Karpas-422 (cell line): Measurements from ENCODE around the gene TANC2. TPM values are rescaled to one million over a fixed set of nuclear protein-coding genes. Genes with fewer than 3 reads are reported as not detected.
A peak's percentile ranks its signal among the peaks of the same experiment; 100 is the strongest.
"Not testable (repeated sequence)": the region's sequence is repeated elsewhere in the genome, so short reads cannot be mapped to it uniquely, and the experiment has no call there.

Experiments used
- DNase-seq: peaks from one replicate; pipeline ENCODE4 v3.0.0-alpha.2; 2015
- H2AFZ ChIP-seq: fragments of 200-600 bp; sonication (generic); 2 replicates; pipeline ENCODE4 v1.6.1; 2014; ENCODE audit warnings: antibody characterized with exemption, low read length, mixed read lengths
- H3K27ac ChIP-seq: fragments of 200-600 bp; sonication (generic); 2 replicates; pipeline ENCODE4 v1.5.1; 2014; ENCODE audit warnings: mild to moderate bottlenecking, low read length, moderate library complexity
- H3K27me3 ChIP-seq: fragments of 200-600 bp; sonication (generic); 2 replicates; pipeline ENCODE4 v1.6.1; 2014; ENCODE audit warnings: low read length, mixed read lengths
- H3K36me3 ChIP-seq: fragments of 200-600 bp; sonication (generic); 2 replicates; pipeline ENCODE4 v1.6.1; 2014; ENCODE audit warnings: low read length, mixed read lengths; ENCODE audit not compliant: insufficient read depth
- H3K4me1 ChIP-seq: fragments of 200-600 bp; sonication (generic); 2 replicates; pipeline ENCODE4 v1.6.1; 2014; ENCODE audit warnings: mild to moderate bottlenecking, low read length, mixed read lengths
- H3K4me2 ChIP-seq: fragments of 200-600 bp; sonication (generic); 2 replicates; pipeline ENCODE4 v1.6.1; 2014; ENCODE audit warnings: low read length, low read depth, mild to moderate bottlenecking; ENCODE audit not compliant: poor library complexity, severe bottlenecking
- H3K4me3 ChIP-seq: fragments of 200-600 bp; sonication (generic); 2 replicates; pipeline ENCODE4 v1.5.1; 2014; ENCODE audit warnings: mild to moderate bottlenecking, antibody characterized with exemption, low read length, mixed read lengths
- H3K79me2 ChIP-seq: fragments of 200-600 bp; sonication (generic); 2 replicates; pipeline ENCODE4 v1.6.1; 2014; ENCODE audit warnings: mild to moderate bottlenecking, low read length, mixed read lengths
- H3K9ac ChIP-seq: fragments of 200-600 bp; sonication (generic); 2 replicates; pipeline ENCODE4 v1.6.0; 2014; ENCODE audit warnings: low read length
- H3K9me2 ChIP-seq: fragments of 200-600 bp; sonication (generic), shearing (Covaris generic); replicated peaks from 2 replicates; pipeline ENCODE4 v1.6.0; 2014; ENCODE audit warnings: mild to moderate bottlenecking, low read length, moderate library complexity; ENCODE audit not compliant: insufficient read depth
- H3K9me3 ChIP-seq: fragments of 300-700, 200-600 bp; sonication (generic); 2 replicates; pipeline ENCODE4 v1.6.1; 2014; ENCODE audit warnings: low read length, mixed read lengths
- H4K20me1 ChIP-seq: fragments of 200-600 bp; sonication (generic); 2 replicates; pipeline ENCODE4 v1.6.1; 2014; ENCODE audit warnings: mild to moderate bottlenecking, antibody characterized with exemption, low read length, low read depth; ENCODE audit not compliant: insufficient read depth
- total RNA-seq: library from RNA; depleted of rRNA; stranded (reverse); fragments of >200 nt; shearing (Covaris generic); gene quantifications from 2 replicates; pipeline ENCODE4 v1.2.3, GENCODE V29; 2014; ENCODE audit warnings: low replicate concordance

The TANC2 gene
- total RNA-seq, 1 experiment from 2014 or later: 4.9 TPM

DNA sequence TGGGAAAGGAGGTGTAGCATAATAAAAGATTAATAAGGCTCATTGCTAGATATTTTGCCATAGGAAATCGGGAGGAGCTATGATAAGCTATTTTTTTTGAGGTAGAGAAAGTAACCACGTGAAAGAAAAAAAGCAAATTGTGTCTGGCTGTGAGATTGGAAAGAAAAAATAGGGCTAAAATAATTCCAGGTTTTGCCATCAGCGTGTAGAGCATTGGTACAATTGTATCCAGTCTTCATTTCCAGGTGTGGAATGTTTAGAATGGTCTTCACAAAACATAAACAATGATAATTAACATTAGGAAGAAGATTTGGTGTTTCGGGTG, 1.1 kb downstream of the TANC2 start:
- Histone ChIP-seq H3K9me2 (no peaks in the 10 kb centered on the region), H3K9ac (peak overlapping the region; percentile 75), H3K4me3 (peak overlapping the region; percentile 79), H3K9me3 (no peaks in the 10 kb centered on the region), H3K4me2 (peak overlapping the region; percentile 82), H3K27me3 (no peaks in the 10 kb centered on the region), H4K20me1 (0 out of 2 replicates have a peak, but pooled peaks cover 5% of the 10 kb centered on the region), H3K27ac (no peak overlapping the region), H3K4me1 (peaks cover 27% of the 10 kb centered on the region), H3K36me3 (no peaks in the 10 kb centered on the region), H3K79me2 (no peaks in the 10 kb centered on the region), H2AFZ (no peak overlapping the region)
- DNase-seq: no peak

DNA sequence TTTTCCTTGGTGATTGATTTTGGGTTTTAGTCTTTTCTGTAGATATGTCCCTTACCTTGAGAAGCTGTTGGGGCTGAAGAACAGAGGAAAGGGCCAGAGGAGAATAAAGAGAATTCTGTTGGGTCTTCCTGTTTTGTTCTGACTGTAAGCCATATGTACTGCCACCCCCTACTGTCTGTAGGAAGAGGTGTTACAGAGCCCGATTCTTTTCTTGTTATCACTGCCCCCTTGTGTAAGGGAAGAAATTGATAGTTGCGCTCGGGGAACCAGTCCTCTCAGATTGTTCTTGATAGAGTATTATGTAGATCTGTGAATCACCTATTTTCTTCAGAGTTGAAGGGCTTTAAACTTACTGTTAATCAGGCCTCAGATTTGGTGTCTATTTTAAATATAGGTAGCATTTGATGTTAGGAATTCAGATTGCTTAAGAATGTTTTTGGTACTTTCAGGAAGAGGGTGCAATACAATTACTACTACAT, 2.4 kb downstream of the TANC2 start:
- Histone ChIP-seq H3K4me2 (peak overlapping the region; percentile 82), H3K4me1 (peaks cover 27% of the 10 kb centered on the region), H3K27me3 (no peaks in the 10 kb centered on the region), H3K9me3 (no peaks in the 10 kb centered on the region), H3K79me2 (no peaks in the 10 kb centered on the region), H3K9ac (no peak overlapping the region; the same call in 1 of the 2 replicates), H3K27ac (no peak overlapping the region), H3K36me3 (no peaks in the 10 kb centered on the region), H4K20me1 (0 out of 2 replicates have a peak, but pooled peaks cover 5% of the 10 kb centered on the region), H2AFZ (no peak overlapping the region), H3K4me3 (no peak overlapping the region), H3K9me2 (no peaks in the 10 kb centered on the region)
- peak; percentile 91 for DNase-seq

DNA sequence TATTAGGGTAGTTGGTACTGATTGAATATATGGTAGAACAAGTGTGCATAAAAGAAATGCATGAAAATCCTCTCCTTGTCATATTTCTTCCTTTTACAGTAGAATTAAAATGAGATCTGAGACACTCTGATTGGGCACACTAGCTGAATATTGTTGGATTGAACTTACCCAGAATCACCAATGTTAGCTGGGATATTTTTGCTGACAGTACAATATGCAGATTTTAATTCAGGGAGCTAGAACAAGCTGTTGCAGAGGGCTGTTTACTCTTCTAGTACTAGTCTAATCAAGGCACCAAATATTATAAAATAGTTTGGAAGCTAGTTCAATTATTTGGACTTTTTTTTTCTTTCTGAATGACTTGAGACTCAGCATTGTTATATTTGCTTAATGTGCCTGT, 4.6 kb downstream of the TANC2 start:
- H3K9ac ChIP-seq: no peak overlapping the region
- no peak overlapping the region for H3K4me3 ChIP-seq
- H3K36me3 ChIP-seq: no peaks in the 10 kb centered on the region
- peaks cover 5% of the 10 kb centered on the region; the same call in 1 of the 2 replicates for H4K20me1 ChIP-seq
- no peaks in the 10 kb centered on the region for H3K9me2 ChIP-seq
- H2AFZ ChIP-seq: no peak overlapping the region
- H3K27me3 ChIP-seq: no peaks in the 10 kb centered on the region
- H3K4me1 ChIP-seq: peaks cover 27% of the 10 kb centered on the region
- no peak overlapping the region for H3K4me2 ChIP-seq
- no peaks in the 10 kb centered on the region for H3K79me2 ChIP-seq
- H3K27ac ChIP-seq: no peak overlapping the region
- H3K9me3 ChIP-seq: no peaks in the 10 kb centered on the region
- DNase-seq: no peak

DNA sequence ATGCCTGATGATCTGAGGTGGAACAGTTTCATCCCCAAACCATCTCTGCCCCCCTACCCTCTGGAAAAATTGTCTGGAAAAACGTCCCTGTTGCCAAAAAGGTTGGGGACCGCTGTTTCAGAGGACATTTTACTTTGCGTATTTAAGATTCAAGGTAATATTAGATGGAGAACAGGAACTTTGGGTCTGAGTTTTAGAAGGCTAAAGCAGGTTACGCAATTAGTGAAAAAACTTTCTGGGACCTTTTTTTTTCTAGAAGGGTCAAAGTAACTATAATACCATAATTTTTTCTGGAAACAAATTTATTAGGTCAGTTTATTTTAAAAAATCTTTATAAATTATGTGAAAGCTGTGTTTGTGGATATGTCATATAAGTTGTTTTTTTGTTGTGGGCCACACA, 5.8 kb downstream of the TANC2 start:
- H3K4me3 ChIP-seq: no peak overlapping the region
- H3K4me1 ChIP-seq: peaks cover 21% of the 10 kb centered on the region
- H2AFZ ChIP-seq: no peak overlapping the region
- H3K27me3 ChIP-seq: no peaks in the 10 kb centered on the region
- H3K9me2 ChIP-seq: no peaks in the 10 kb centered on the region
- H3K4me2 ChIP-seq: no peak overlapping the region
- no peak for DNase-seq
- H3K27ac ChIP-seq: no peak overlapping the region
- H3K9me3 ChIP-seq: no peaks in the 10 kb centered on the region
- H4K20me1 ChIP-seq: peaks cover 5% of the 10 kb centered on the region; the same call in 1 of the 2 replicates
- no peak overlapping the region for H3K9ac ChIP-seq
- no peaks in the 10 kb centered on the region for H3K36me3 ChIP-seq
- no peaks in the 10 kb centered on the region for H3K79me2 ChIP-seq

DNA sequence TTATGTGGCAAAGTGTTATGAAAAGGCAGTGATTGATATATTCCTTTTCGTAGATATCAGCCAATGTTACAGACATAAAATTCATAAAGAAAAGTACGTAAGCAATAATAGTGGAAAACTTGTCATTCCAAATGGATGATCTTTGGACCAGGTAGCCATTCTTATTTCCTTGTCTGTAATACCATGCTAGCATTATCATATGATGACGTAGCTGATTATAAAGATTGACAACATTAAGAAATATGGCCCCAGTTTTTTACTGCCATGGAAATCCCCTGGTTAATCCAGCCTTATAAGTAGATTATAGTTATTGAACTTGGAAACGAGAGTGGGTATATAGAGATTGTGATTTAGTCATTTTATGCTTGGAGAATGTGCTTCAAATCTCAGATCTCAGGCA, 8.8 kb downstream of the TANC2 start:
- Histone ChIP-seq H3K9me3 (no peaks in the 10 kb centered on the region), H3K79me2 (no peaks in the 10 kb centered on the region)

DNA sequence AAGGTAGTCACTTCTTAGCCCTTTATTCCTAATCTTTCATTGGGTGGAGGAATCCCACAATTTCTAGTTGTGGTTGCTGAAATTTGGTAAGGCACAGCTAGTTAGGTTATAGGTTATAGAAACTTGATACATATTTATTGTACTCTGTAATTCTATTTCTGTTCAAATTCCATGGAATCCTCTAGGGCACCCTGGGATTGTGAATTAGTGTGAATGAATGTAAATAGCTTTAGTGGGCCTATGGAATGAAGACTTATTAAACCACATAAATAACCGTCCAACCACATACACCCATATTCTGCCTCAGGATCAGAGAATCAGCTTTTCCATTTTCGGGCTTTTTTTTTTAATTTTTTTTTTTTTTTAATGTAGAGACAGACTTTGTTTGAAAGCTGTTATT, 9.2 kb downstream of the TANC2 start:
- H3K4me3 ChIP-seq: no peak overlapping the region
- H3K4me1 ChIP-seq: no peaks in the 10 kb centered on the region
- DNase-seq: no peak
- no peaks in the 10 kb centered on the region for H3K79me2 ChIP-seq
- H3K9me2 ChIP-seq: no peaks in the 10 kb centered on the region
- no peaks in the 10 kb centered on the region; the same call in 1 of the 2 replicates for H4K20me1 ChIP-seq
- H3K36me3 ChIP-seq: no peaks in the 10 kb centered on the region
- no peak overlapping the region for H2AFZ ChIP-seq
- H3K27ac ChIP-seq: no peak overlapping the region
- no peaks in the 10 kb centered on the region for H3K9me3 ChIP-seq
- no peak overlapping the region for H3K4me2 ChIP-seq
- no peak overlapping the region for H3K9ac ChIP-seq
- H3K27me3 ChIP-seq: no peaks in the 10 kb centered on the region

More for the DNA sequence above, 8.8 kb downstream of the TANC2 start:
- Histone ChIP-seq H3K4me1 (no peaks in the 10 kb centered on the region), H3K27ac (no peak overlapping the region), H3K9ac (no peak overlapping the region), H2AFZ (no peak overlapping the region), H4K20me1 (no peaks in the 10 kb centered on the region; the same call in 1 of the 2 replicates), H3K4me3 (no peak overlapping the region), H3K4me2 (no peak overlapping the region), H3K27me3 (no peaks in the 10 kb centered on the region), H3K36me3 (no peaks in the 10 kb centered on the region), H3K9me2 (no peaks in the 10 kb centered on the region)
- DNase-seq: no peak

DNA sequence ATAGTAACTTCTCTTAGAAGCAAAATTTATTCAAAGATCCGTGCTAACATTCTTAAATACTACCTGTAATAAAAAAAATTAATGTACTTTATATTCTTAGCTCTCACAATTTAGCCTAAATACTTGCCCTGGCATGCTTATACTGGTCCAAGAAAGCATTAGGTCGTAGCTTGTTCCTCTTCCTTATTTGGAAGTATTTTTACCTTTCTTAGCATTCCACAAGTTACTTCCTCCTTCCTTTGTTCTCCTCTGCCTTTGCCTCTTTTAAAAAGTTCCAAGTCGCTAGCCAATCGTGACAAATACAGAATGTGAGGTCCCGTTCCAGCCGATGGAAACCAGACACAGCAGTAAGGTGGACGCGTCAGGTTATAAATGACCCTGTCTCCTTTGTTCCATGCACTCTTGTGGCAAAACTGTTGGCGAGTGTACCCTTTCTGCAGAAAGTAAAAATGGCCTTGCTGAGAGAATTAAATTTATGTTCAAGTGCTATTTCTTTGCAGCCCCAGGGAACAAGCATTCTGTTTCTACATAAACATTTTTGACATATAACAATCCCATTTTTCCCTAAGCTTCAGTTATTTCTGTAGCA, 10.7 kb downstream of the TANC2 start:
- not testable (repeated sequence) for H4K20me1 ChIP-seq, H3K36me3 ChIP-seq, H3K9me3 ChIP-seq, H3K9me2 ChIP-seq, H3K4me1 ChIP-seq, H2AFZ ChIP-seq, H3K4me3 ChIP-seq, H3K9ac ChIP-seq, H3K27me3 ChIP-seq, H3K79me2 ChIP-seq, H3K4me2 ChIP-seq, DNase-seq, H3K27ac ChIP-seq

DNA sequence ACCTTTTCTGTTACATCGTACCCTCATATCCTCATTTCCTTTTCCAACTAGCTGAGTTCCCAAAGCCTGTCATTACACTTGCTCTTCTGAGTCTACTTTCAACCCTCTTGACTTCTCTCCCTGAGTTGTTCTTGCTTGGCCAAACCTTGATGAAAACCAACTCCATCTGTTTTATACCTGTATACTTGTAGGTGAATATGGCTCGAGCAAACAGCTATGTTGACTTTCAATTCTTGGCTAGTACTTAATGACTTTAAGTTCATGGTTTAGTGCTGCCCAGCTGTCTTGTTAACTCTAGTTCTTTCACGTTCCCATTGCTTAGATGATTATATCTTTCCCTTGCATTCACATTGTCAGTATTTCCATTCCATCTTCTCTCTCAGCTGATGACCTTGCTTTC, 14.8 kb downstream of the TANC2 start:
- peaks cover 4% of the 10 kb centered on the region; the same call in 1 of the 2 replicates for H4K20me1 ChIP-seq
- H3K9ac ChIP-seq: no peak overlapping the region
- no peak overlapping the region for H3K27ac ChIP-seq
- no peak overlapping the region for H3K4me3 ChIP-seq
- no peak for DNase-seq
- no peak overlapping the region for H3K4me2 ChIP-seq
- peaks cover 18% of the 10 kb centered on the region for H3K9me3 ChIP-seq
- no peaks in the 10 kb centered on the region for H3K79me2 ChIP-seq
- peaks cover 7% of the 10 kb centered on the region; the same call in 1 of the 2 replicates for H3K27me3 ChIP-seq
- H2AFZ ChIP-seq: no peak overlapping the region
- H3K9me2 ChIP-seq: no peaks in the 10 kb centered on the region
- H3K36me3 ChIP-seq: no peaks in the 10 kb centered on the region
- no peaks in the 10 kb centered on the region for H3K4me1 ChIP-seq
